Aorta (tissue), 5 donors: ENCODE measurements around the gene THBD. TPM values are rescaled to one million over a fixed set of nuclear protein-coding genes. Genes with fewer than 3 reads are reported as not detected.
A peak's percentile ranks its signal among the peaks of the same experiment; 100 is the strongest.

Experiments
- ATAC-seq: fragments of 200-7000 bp; cut with Tn5 transposase; one replicate; pipeline ENCODE4 v1.9.1; 2022; ENCODE audit warnings: moderate library complexity; ENCODE audit not compliant: low FRiP score
- DNase-seq, 2 donors: peaks; one replicate each; pipeline ENCODE4 v3.0.0-alpha.2; 2020
- H3K27ac ChIP-seq, 2 donors: one replicate each; pipeline ENCODE4 v1.5.1; 2013; ENCODE audit warnings: low read length in 2 of 2, mild to moderate bottlenecking in 2 of 2, moderate library complexity in 2 of 2, control low read depth in 1 of 2, inconsistent platforms in 1 of 2, low read depth in 1 of 2
- H3K27me3 ChIP-seq, 2 donors: one replicate each; pipeline ENCODE4 v1.6.1; 2013; ENCODE audit warnings: control low read depth in 1 of 2, low read length in 1 of 2, mild to moderate bottlenecking in 1 of 2, moderate library complexity in 1 of 2; ENCODE audit not compliant: insufficient read depth in 2 of 2, control insufficient read depth in 1 of 2
- H3K36me3 ChIP-seq, 2 donors: one replicate each; pipeline ENCODE4 v1.6.1; 2013; ENCODE audit warnings: control low read depth in 1 of 2, low read length in 1 of 2, mild to moderate bottlenecking in 1 of 2; ENCODE audit not compliant: insufficient read depth in 2 of 2, control insufficient read depth in 1 of 2
- H3K4me1 ChIP-seq, 2 donors: one replicate each; pipeline ENCODE4 v1.6.1; 2013; ENCODE audit warnings: low read length in 2 of 2, control low read depth in 1 of 2, mild to moderate bottlenecking in 1 of 2, moderate library complexity in 1 of 2; ENCODE audit not compliant: insufficient read depth in 2 of 2, control insufficient read depth in 1 of 2
- H3K4me3 ChIP-seq, 2 donors: one replicate each; pipeline ENCODE4 v1.5.1; 2013; ENCODE audit warnings: low read length in 2 of 2, control low read depth in 1 of 2, mild to moderate bottlenecking in 1 of 2
- H3K9me3 ChIP-seq: one replicate; pipeline ENCODE4 v1.6.1; 2013; ENCODE audit warnings: mild to moderate bottlenecking, low read length; ENCODE audit not compliant: control insufficient read depth
- WGBS, 2 donors: extraction: QIAGEN DNeasy Blood & Tissue Kit; methylation state at CpG; one replicate each; pipeline ENCODE4 v1.1.7; 2013; 5-methylcytosine and 5-hydroxymethylcytosine counted together
- intact Hi-C, 2 donors: fragments of 100-400 bp; cut with DNase I; formaldehyde crosslinking; loops; one replicate each; pipeline versions ENCODE4 v1.14.2 to v1.15.0; 2022
- polyA plus RNA-seq, 2 donors: library from polyadenylated mRNA; stranded (reverse); fragments of 200-250 nt; gene quantifications; one replicate each; pipeline ENCODE4 v1.2.3, GENCODE V29; 2013
- total RNA-seq, 2 donors: library from RNA; stranded (reverse); fragmentation: NEBNext Ultra II Directional; extraction: Animal tissue kit (Norgen Biotek cat#: 25700); gene quantifications; one replicate each; pipeline ENCODE4 v1.2.1, GENCODE V29; 2021
- donor health status: healthy with polysubstance abuse.
- donor health status: Bipolar disorder and iron deficiency.
- donor health status: DM: no; HTN: no; CAD: no.
- donor health status: DM: no; HTN: no; CAD: no.
- donor health status: DM: yes; HTN: yes; CAD: no.

THBD gene
- total and polyA plus RNA-seq, 4 donors, result 8.5 to 79.8 (median 53.7) TPM

DNA sequence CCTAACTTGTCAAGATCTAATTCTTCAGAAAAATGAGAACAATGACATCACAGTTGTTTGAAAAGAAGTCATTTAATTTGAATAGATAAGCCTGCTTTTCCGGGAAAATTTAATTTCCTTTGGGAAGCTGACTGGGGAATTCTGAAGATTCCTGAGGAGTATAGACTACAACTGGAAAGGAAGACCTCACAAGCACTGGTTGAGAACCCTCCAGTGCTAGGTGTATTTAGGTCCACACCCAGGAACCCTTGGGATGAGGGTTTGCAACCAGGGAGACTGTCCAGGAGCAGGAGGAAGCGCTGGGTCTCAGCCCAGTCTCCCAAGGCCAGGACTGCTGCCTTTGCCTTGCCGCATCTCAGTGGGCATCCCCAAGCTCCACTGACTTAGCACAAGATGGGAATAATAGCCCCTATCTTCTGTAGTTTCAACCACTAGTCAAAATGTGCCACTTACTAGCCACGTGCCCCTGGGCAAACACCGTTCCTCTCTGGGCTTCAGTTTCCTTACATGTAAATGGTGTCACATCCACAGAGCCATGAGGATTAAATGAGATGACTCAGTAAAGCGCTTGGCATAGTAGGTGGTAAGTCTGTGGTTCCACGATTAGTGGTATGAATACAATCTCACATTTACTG, 43.5 kb upstream of the THBD start:
- 92 to 94% methylated on average over 7 of the region's 7 CpGs for WGBS, 2 donors
- Histone ChIP-seq H3K27ac (no peak overlapping the region), H3K36me3 (no peaks in the 10 kb centered on the region), H3K9me3 (no peaks in the 10 kb centered on the region), H3K4me1 (no peaks in the 10 kb centered on the region), H3K27me3 (no peaks in the 10 kb centered on the region), H3K4me3 (no peak overlapping the region)
- intact Hi-C loops, result no loop called here
- ATAC-seq (no peak), DNase-seq (no peak)

DNA sequence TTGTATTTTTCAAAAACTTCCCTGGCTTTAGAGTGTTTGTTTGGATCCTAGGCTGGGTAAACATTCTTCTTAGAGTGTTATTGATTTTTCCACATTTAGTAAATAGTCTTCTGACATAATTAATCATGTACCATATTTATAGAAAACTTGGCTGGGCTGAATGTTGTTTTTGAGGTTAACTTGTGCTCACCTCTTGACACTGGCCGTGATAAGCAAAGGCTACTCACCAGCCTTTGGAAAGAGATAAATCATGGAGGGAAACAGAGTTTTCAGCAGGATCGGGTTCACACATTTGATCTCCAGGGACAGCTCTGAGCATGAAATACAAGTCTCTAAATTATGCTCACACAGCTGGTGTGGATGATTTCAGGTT, 42.9 kb upstream of the THBD start:
- DNase-seq (no peak), ATAC-seq (no peak)
- no peak overlapping the region for H3K4me3 ChIP-seq
- WGBS, 2 donors, result 37 to 57% methylated on average over 2 of the region's 2 CpGs
- H3K36me3 ChIP-seq, result no peaks in the 10 kb centered on the region
- intact Hi-C loops, result no loop called here
- H3K4me1 ChIP-seq, result no peaks in the 10 kb centered on the region
- H3K9me3 ChIP-seq, result no peaks in the 10 kb centered on the region
- no peak overlapping the region for H3K27ac ChIP-seq
- no peaks in the 10 kb centered on the region for H3K27me3 ChIP-seq

- 52 to 54% methylated on average over 8 of the region's 8 CpGs for WGBS, 2 donors
- no peak for DNase-seq
- no peaks in the 10 kb centered on the region for H3K27me3 ChIP-seq
- no peak for ATAC-seq
- H3K27ac ChIP-seq, result no peak overlapping the region
- H3K9me3 ChIP-seq, result no peaks in the 10 kb centered on the region
- H3K4me1 ChIP-seq, result no peaks in the 10 kb centered on the region
- H3K4me3 ChIP-seq, result no peak overlapping the region
- no peaks in the 10 kb centered on the region for H3K36me3 ChIP-seq
- intact Hi-C loops, result no loop called here
Observed at GRCh38 chr20:23091721-23092383, 42.4 kb upstream of the THBD start.

- no peaks in the 10 kb centered on the region for H3K27me3 ChIP-seq
- intact Hi-C loops, result no loop called here
- no peak overlapping the region for H3K27ac ChIP-seq
- peaks cover 0 to 2% of the 10 kb centered on the region in 2 donors for H3K4me1 ChIP-seq
- H3K36me3 ChIP-seq, result no peaks in the 10 kb centered on the region
- no peaks in the 10 kb centered on the region for H3K9me3 ChIP-seq
- DNase-seq (no peak), ATAC-seq (no peak)
- no peak overlapping the region for H3K4me3 ChIP-seq
- WGBS, 2 donors, result 79 to 98% methylated on average over 4 of the region's 4 CpGs
Observed at GRCh38 chr20:23090878-23091277, 41.4 kb upstream of the THBD start.

GRCh38 chr20:23090147-23090546, 40.7 kb upstream of the THBD start:
- Histone ChIP-seq H3K36me3 (no peaks in the 10 kb centered on the region), H3K27me3 (no peaks in the 10 kb centered on the region), H3K4me1 (peaks cover 0 to 2% of the 10 kb centered on the region in 2 donors), H3K27ac (no peak overlapping the region), H3K4me3 (no peak overlapping the region), H3K9me3 (no peaks in the 10 kb centered on the region)
- WGBS, 2 donors, result 94% methylated on average over 6 of the region's 6 CpGs
- no peak for DNase-seq
- intact Hi-C loops, result no loop called here
- no peak for ATAC-seq

- Histone ChIP-seq H3K4me3 (no peak overlapping the region), H3K27ac (no peak overlapping the region), H3K4me1 (peaks cover 0 to 2% of the 10 kb centered on the region in 2 donors), H3K36me3 (no peaks in the 10 kb centered on the region), H3K9me3 (no peaks in the 10 kb centered on the region), H3K27me3 (no peaks in the 10 kb centered on the region)
- DNase-seq (no peak), ATAC-seq (no peak)
- intact Hi-C loops, result loop anchor here (2.0 to 5.0 kb wide), 3 partner anchors 37 to 60 kb away; no protein-coding TSS in a partner anchor
- 96 to 99% methylated on average over 8 of the region's 8 CpGs for WGBS, 2 donors
Observed at GRCh38 chr20:23088866-23089265, 39.4 kb upstream of the THBD start.

GRCh38 chr20:23087587-23088251, 38.2 kb upstream of the THBD start:
- intact Hi-C loops, result loop anchor here (2.0 to 5.0 kb wide), 3 partner anchors 35 to 61 kb away; no protein-coding TSS in a partner anchor
- no peak for ATAC-seq
- Histone ChIP-seq H3K27ac (peak overlapping the region in 1 of 2 donors; percentile 89), H3K9me3 (no peaks in the 10 kb centered on the region), H3K4me3 (no peak overlapping the region), H3K4me1 (peaks cover 0 to 2% of the 10 kb centered on the region in 2 donors), H3K27me3 (no peaks in the 10 kb centered on the region), H3K36me3 (no peaks in the 10 kb centered on the region)
- no peak for DNase-seq
- 84 to 87% methylated on average over 9 of the region's 9 CpGs for WGBS, 2 donors

- Histone ChIP-seq H3K4me1 (peaks cover 0 to 2% of the 10 kb centered on the region in 2 donors), H3K27me3 (no peaks in the 10 kb centered on the region), H3K36me3 (no peaks in the 10 kb centered on the region), H3K9me3 (no peaks in the 10 kb centered on the region), H3K27ac (peak overlapping the region; percentile 71 to 89), H3K4me3 (no peak overlapping the region)
- ATAC-seq (peak; percentile 54), DNase-seq (peak; percentile 86 to 88)
- 3 to 7% methylated on average over 14 of the region's 14 CpGs for WGBS, 2 donors
- intact Hi-C loops, result loop anchor here (5.0 kb wide), 2 partner anchors 35 to 55 kb away; no protein-coding TSS in a partner anchor
Observed at GRCh38 chr20:23086931-23087411, 37.5 kb upstream of the THBD start.
